HEK293 (cell line): Measurements from ENCODE around the gene C17orf113.

ENCODE experiments used
- KLF16 ChIP-seq: fragments of 450-650 bp; formaldehyde crosslinking; IDR thresholded peaks from 2 replicates; pipeline ENCODE4 v1.5.1; 2017; ENCODE audit warnings: missing biosample characterization, missing genetic modification characterization
- YY1 ChIP-seq: fragments of 450-650 bp; formaldehyde crosslinking; IDR thresholded peaks from 2 replicates; pipeline ENCODE4 v1.5.1; 2018; ENCODE audit warnings: missing biosample characterization, missing genetic modification characterization
- ZNF138 ChIP-seq: fragments of 450-650 bp; formaldehyde crosslinking; IDR thresholded peaks from 2 replicates; pipeline ENCODE4 v1.5.1; 2016; ENCODE audit warnings: missing biosample characterization, missing genetic modification characterization, borderline replicate concordance
- ZNF274 ChIP-seq, 2 experiments: fragments of 200-500 bp in 1 of 2; fragments of 450-650 bp in 1 of 2; sonication (Bioruptor generic) in 1 of 2; formaldehyde crosslinking in 1 of 2; IDR thresholded peaks; 2 replicates each; pipeline versions ENCODE4 v1.5.1 to v1.6.1; 2014 to 2016; ENCODE audit warnings: borderline replicate concordance in 1 of 2, inconsistent platforms in 1 of 2, low read length in 1 of 2, missing biosample characterization in 1 of 2, missing genetic modification characterization in 1 of 2
- TF ChIP-seq, protein P1 (sequence below): fragments of 450-650 bp; formaldehyde crosslinking; IDR thresholded peaks from 2 replicates; pipeline ENCODE4 v1.5.1; 2016; ENCODE audit warnings: missing biosample characterization, missing genetic modification characterization
- TF ChIP-seq, protein P2 (sequence below): fragments of 450-650 bp; formaldehyde crosslinking; conservative IDR thresholded peaks from 2 replicates; pipeline ENCODE4 v1.5.1; 2016; ENCODE audit warnings: low read depth, missing biosample characterization, missing genetic modification characterization
- TF ChIP-seq, protein P3 (sequence below): fragments of 450-650 bp; formaldehyde crosslinking; IDR thresholded peaks from 2 replicates; pipeline ENCODE4 v1.5.1; 2016; ENCODE audit warnings: missing biosample characterization, missing genetic modification characterization

DNA sequence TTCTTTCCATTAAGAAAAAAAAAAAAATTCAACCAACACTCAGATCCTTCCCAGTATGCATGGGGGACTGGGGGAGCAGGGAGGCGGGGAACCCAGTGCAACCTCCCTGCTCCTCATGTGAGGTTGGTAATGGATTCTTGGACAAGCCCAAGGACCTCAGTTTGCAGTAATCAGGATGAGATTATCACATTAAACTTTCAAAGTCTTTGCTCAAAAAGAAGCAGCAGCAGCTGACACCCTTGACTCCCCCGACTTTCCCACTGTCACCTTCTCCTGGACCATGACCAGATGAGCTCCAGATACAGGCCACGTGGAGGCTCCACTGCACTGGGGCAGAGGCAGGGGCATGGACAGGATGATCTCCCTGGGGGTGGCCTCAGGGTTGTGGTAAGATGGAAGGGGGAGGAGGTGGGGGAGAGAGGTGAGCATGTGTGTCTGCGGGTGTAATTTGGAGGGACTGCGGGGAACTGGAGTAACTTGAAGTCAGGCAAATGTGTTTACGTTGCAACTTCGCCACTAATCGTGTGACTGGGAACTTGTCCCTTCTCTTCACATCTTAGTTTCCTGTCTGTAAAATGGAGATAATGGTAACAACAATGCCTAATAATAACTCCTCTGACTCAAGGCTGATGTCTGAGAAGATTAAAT lies 28.1 kb upstream of the C17orf113 start:
- TF ChIP-seq ZNF274 (IDR thresholded peaks at IDR 0.05; ENCODE audit: low read length) (no peak), ZNF274 (tag by site-specific recombination; IDR thresholded peaks at IDR 0.05; ENCODE audit: borderline replicate concordance) (no peak), KLF16 (tag by site-specific recombination) (no peak), ZNF138 (tag by site-specific recombination) (no peak), YY1 (tag by site-specific recombination) (no peak)
- TF ChIP-seq, protein P1, sequence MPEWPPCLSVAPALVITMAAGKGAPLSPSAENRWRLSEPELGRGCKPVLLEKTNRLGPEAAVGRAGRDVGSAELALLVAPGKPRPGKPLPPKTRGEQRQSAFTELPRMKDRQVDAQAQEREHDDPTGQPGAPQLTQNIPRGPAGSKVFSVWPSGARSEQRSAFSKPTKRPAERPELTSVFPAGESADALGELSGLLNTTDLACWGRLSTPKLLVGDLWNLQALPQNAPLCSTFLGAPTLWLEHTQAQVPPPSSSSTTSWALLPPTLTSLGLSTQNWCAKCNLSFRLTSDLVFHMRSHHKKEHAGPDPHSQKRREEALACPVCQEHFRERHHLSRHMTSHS, result no peak
- TF ChIP-seq, protein P2, sequence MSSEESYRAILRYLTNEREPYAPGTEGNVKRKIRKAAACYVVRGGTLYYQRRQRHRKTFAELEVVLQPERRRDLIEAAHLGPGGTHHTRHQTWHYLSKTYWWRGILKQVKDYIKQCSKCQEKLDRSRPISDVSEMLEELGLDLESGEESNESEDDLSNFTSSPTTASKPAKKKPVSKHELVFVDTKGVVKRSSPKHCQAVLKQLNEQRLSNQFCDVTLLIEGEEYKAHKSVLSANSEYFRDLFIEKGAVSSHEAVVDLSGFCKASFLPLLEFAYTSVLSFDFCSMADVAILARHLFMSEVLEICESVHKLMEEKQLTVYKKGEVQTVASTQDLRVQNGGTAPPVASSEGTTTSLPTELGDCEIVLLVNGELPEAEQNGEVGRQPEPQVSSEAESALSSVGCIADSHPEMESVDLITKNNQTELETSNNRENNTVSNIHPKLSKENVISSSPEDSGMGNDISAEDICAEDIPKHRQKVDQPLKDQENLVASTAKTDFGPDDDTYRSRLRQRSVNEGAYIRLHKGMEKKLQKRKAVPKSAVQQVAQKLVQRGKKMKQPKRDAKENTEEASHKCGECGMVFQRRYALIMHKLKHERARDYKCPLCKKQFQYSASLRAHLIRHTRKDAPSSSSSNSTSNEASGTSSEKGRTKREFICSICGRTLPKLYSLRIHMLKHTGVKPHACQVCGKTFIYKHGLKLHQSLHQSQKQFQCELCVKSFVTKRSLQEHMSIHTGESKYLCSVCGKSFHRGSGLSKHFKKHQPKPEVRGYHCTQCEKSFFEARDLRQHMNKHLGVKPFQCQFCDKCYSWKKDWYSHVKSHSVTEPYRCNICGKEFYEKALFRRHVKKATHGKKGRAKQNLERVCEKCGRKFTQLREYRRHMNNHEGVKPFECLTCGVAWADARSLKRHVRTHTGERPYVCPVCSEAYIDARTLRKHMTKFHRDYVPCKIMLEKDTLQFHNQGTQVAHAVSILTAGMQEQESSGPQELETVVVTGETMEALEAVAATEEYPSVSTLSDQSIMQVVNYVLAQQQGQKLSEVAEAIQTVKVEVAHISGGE (tag by site-specific recombination), result no peak
- TF ChIP-seq, protein P3, sequence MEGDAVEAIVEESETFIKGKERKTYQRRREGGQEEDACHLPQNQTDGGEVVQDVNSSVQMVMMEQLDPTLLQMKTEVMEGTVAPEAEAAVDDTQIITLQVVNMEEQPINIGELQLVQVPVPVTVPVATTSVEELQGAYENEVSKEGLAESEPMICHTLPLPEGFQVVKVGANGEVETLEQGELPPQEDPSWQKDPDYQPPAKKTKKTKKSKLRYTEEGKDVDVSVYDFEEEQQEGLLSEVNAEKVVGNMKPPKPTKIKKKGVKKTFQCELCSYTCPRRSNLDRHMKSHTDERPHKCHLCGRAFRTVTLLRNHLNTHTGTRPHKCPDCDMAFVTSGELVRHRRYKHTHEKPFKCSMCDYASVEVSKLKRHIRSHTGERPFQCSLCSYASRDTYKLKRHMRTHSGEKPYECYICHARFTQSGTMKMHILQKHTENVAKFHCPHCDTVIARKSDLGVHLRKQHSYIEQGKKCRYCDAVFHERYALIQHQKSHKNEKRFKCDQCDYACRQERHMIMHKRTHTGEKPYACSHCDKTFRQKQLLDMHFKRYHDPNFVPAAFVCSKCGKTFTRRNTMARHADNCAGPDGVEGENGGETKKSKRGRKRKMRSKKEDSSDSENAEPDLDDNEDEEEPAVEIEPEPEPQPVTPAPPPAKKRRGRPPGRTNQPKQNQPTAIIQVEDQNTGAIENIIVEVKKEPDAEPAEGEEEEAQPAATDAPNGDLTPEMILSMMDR (tag by site-specific recombination), result no peak
